ENCODE measurements around the gene P4HB.

The P4HB gene

GRCh38 chr17:81824595-81824994 is 35.7 kb downstream of the P4HB start:
- no peak for DNase-seq

- DNase-seq: no peak
These were observed 36.4 kb downstream of the P4HB start for GRCh38 chr17:81823820-81824550.

- DNase-seq: no peak
These were observed 37.1 kb downstream of the P4HB start for GRCh38 chr17:81822996-81823819.

- no peak for DNase-seq
These were observed 38.1 kb downstream of the P4HB start for GRCh38 chr17:81822312-81822637.

- no peak for DNase-seq
These were observed 38.6 kb downstream of the P4HB start for GRCh38 chr17:81821603-81822311.

GRCh38 chr17:81821147-81821546 is 39.2 kb downstream of the P4HB start:
- DNase-seq: no peak

GRCh38 chr17:81819708-81820107 is 40.6 kb downstream of the P4HB start:
- no peak for DNase-seq

GRCh38 chr17:81817758-81818147 is 42.6 kb downstream of the P4HB start:
- DNase-seq: no peak

- DNase-seq: no peak
These were observed 44.7 kb downstream of the P4HB start for GRCh38 chr17:81815646-81815986.

- DNase-seq: peak; percentile 37
These were observed 45.3 kb downstream of the P4HB start for GRCh38 chr17:81814748-81815645.

- no peak for DNase-seq
These were observed 46.3 kb downstream of the P4HB start for GRCh38 chr17:81813861-81814683.

GRCh38 chr17:81813371-81813684 is 47.0 kb downstream of the P4HB start:
- no peak for DNase-seq

- no peak for DNase-seq
These were observed 47.6 kb downstream of the P4HB start for GRCh38 chr17:81812571-81813370.

GRCh38 chr17:81811705-81812570 is 48.4 kb downstream of the P4HB start:
- no peak for DNase-seq

GRCh38 chr17:81810892-81811704 is 49.2 kb downstream of the P4HB start:
- no peak for DNase-seq

- no peak for DNase-seq
These were observed 49.9 kb downstream of the P4HB start for GRCh38 chr17:81810476-81810875.

- DNase-seq: no peak
These were observed 50.8 kb downstream of the P4HB start for GRCh38 chr17:81809556-81809998.

- no peak for DNase-seq
These were observed 51.4 kb downstream of the P4HB start for GRCh38 chr17:81808778-81809555.

Data from NCI-H1105 (cell line).